ENCODE results near the gene HSPH1. TPM values are rescaled to one million over a fixed set of nuclear protein-coding genes. Genes with fewer than 3 reads are reported as not detected.

The HSPH1 gene
- total and polyA plus RNA-seq, 2 of the 13 experiments (the other 11 are each of a cell fraction or from before 2014, with no cell fraction given): 13.0 to 62.9 TPM

DNA sequence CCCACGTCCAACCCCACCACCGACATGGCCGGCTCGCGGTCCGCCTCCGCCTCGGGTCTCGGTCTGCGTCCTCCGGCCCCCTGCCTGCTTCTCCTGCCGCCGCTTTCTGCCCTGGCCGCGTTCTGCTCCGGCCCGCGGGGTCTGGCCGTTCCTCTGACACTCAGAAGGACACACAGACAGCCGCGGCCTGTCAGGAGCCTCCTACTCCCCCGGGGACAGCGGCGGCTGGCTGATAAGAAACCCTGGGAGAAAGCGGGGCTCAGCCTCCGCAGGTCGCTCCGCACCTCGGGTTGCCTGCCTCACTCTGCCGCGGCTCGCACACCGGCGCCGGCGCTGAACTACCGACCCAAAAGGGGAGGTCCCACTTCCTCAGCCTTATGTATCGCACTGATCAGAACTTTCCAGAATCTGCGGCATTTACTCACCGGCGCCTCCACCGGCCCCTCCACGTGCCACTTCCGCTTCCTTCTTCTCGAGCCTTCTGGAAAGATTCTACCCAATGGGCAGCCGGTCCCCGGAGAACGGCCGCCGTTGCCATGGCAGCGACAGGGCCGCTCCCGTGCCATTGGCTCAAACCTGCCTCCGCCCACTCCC lies at the start of gene HSPH1 (continued):
- TF ChIP-seq ZNF629 (CRISPR knock-in tag; conservative IDR thresholded peaks at IDR 0.05): no peak
- TF ChIP-seq, protein P1, sequence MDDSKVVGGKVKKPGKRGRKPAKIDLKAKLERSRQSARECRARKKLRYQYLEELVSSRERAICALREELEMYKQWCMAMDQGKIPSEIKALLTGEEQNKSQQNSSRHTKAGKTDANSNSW (CRISPR knock-in tag; IDR thresholded peaks at IDR 0.05; ENCODE audit: borderline replicate concordance): no peak
- no peak for TF ChIP-seq FOSL1 (CRISPR knock-in tag; IDR thresholded peaks at IDR 0.05; ENCODE audit: borderline replicate concordance)
- TF ChIP-seq TAF1 (CRISPR knock-in tag; IDR thresholded peaks at IDR 0.05): peak; percentile 80
- TF ChIP-seq CCDC6 (CRISPR knock-in tag; IDR thresholded peaks at IDR 0.05): no peak
- TF ChIP-seq ARNT2 (CRISPR knock-in tag; IDR thresholded peaks at IDR 0.05; ENCODE audit: low read depth): peak; percentile 24; the same call in 1 of the 2 replicates
- TF ChIP-seq RNF2 (conservative IDR thresholded peaks at IDR 0.05; ENCODE audit: low read depth): peak; percentile 90
- no peak for TF ChIP-seq NFRKB (IDR thresholded peaks at IDR 0.05)
- peak; percentile 92 for TF ChIP-seq BHLHE40 (IDR thresholded peaks at IDR 0.05; ENCODE audit: low read length)
- TF ChIP-seq ZNF7 (CRISPR knock-in tag; IDR thresholded peaks at IDR 0.05): no peak
- no peak for TF ChIP-seq TEAD2 (CRISPR knock-in tag; IDR thresholded peaks at IDR 0.05)
- TF ChIP-seq, protein P2, sequence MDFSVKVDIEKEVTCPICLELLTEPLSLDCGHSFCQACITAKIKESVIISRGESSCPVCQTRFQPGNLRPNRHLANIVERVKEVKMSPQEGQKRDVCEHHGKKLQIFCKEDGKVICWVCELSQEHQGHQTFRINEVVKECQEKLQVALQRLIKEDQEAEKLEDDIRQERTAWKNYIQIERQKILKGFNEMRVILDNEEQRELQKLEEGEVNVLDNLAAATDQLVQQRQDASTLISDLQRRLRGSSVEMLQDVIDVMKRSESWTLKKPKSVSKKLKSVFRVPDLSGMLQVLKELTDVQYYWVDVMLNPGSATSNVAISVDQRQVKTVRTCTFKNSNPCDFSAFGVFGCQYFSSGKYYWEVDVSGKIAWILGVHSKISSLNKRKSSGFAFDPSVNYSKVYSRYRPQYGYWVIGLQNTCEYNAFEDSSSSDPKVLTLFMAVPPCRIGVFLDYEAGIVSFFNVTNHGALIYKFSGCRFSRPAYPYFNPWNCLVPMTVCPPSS (IDR thresholded peaks at IDR 0.05): no peak
- TF ChIP-seq GTF2F1 (IDR thresholded peaks at IDR 0.05; ENCODE audit: low read length): no peak
- no peak for TF ChIP-seq ZNF292 (CRISPR knock-in tag; IDR thresholded peaks at IDR 0.05; ENCODE audit: borderline replicate concordance, low read depth)
- TF ChIP-seq, protein P3, sequence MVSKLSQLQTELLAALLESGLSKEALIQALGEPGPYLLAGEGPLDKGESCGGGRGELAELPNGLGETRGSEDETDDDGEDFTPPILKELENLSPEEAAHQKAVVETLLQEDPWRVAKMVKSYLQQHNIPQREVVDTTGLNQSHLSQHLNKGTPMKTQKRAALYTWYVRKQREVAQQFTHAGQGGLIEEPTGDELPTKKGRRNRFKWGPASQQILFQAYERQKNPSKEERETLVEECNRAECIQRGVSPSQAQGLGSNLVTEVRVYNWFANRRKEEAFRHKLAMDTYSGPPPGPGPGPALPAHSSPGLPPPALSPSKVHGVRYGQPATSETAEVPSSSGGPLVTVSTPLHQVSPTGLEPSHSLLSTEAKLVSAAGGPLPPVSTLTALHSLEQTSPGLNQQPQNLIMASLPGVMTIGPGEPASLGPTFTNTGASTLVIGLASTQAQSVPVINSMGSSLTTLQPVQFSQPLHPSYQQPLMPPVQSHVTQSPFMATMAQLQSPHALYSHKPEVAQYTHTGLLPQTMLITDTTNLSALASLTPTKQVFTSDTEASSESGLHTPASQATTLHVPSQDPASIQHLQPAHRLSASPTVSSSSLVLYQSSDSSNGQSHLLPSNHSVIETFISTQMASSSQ (IDR thresholded peaks at IDR 0.05; ENCODE audit: low read depth): no peak
- TF ChIP-seq, protein P3 (CRISPR knock-in tag; IDR thresholded peaks at IDR 0.05; ENCODE audit: borderline replicate concordance): no peak
- TF ChIP-seq SMARCC2 (IDR thresholded peaks at IDR 0.05): no peak
- 0 out of 2 replicates have a peak, but pooled peaks have one; percentile 71 for TF ChIP-seq ZNF224 (CRISPR knock-in tag; IDR thresholded peaks at IDR 0.05)
- TF ChIP-seq NFYC (CRISPR knock-in tag; IDR thresholded peaks at IDR 0.05): peak; percentile 84
- TF ChIP-seq ZNF510 (CRISPR knock-in tag; IDR thresholded peaks at IDR 0.05; ENCODE audit: low read depth): no peak
- 0 out of 2 replicates have a peak, but pooled peaks have one; percentile 22 for TF ChIP-seq ZIK1 (CRISPR knock-in tag; IDR thresholded peaks at IDR 0.05; ENCODE audit: borderline replicate concordance, low read depth)
- TF ChIP-seq ZNF256 (CRISPR knock-in tag; conservative IDR thresholded peaks at IDR 0.05): no peak; the same call in 1 of the 2 replicates
- TF ChIP-seq ZFY (CRISPR knock-in tag; IDR thresholded peaks at IDR 0.05): peak; percentile 81
- TF ChIP-seq ZMYM4 (CRISPR knock-in tag; IDR thresholded peaks at IDR 0.05): peak; percentile 75
- 0 out of 2 replicates have a peak, but pooled peaks have one; percentile 10 for TF ChIP-seq ZBTB20 (CRISPR knock-in tag; IDR thresholded peaks at IDR 0.05; ENCODE audit: borderline replicate concordance, low read depth)
- TF ChIP-seq ESRRA (CRISPR knock-in tag; IDR thresholded peaks at IDR 0.05; ENCODE audit: low read depth): no peak

Measured in HepG2 (cell line).